Sigmoid colon (tissue), 7 donors: Measurements from ENCODE around the gene PRRT1. TPM values are rescaled to one million over a fixed set of nuclear protein-coding genes. Genes with fewer than 3 reads are reported as not detected.
A peak's percentile ranks its signal among the peaks of the same experiment; 100 is the strongest.

Source experiments
- DNase-seq: peaks from one replicate; pipeline ENCODE4 v3.0.0-alpha.2; 2019
- H3K27ac ChIP-seq, 4 donors: fragments of 200-600 bp; sonication (generic); one replicate each; pipeline ENCODE4 v1.5.1; 2016 to 2019; ENCODE audit warnings: mild to moderate bottlenecking in 1 of 4
- H3K27me3 ChIP-seq, 3 donors: fragments of 200-600 bp; sonication (generic); one replicate each; pipeline ENCODE4 v1.5.1; 2019; ENCODE audit warnings: mild to moderate bottlenecking in 1 of 3
- H3K36me3 ChIP-seq, 4 donors: fragments of 200-600 bp; sonication (generic); one replicate each; pipeline ENCODE4 v1.5.1; 2016 to 2019
- H3K4me1 ChIP-seq, 4 donors: fragments of 200-600 bp; sonication (generic); one replicate each; pipeline ENCODE4 v1.5.1; 2017 to 2019
- H3K4me3 ChIP-seq, 4 donors: fragments of 200-600 bp; sonication (generic); one replicate each; pipeline ENCODE4 v1.5.1; 2017 to 2019; ENCODE audit warnings: mild to moderate bottlenecking in 2 of 4, moderate library complexity in 1 of 4
- H3K9me3 ChIP-seq, 4 donors: fragments of 200-600 bp in 3 of 4; sonication (generic) in 3 of 4; one replicate each; pipeline versions ENCODE4 v1.5.1 to v1.6.1; 2013 to 2019
- EP300 ChIP-seq, 4 donors: sonication (generic); formaldehyde crosslinking; IDR thresholded peaks; one replicate each; pipeline ENCODE4 v1.6.1; 2017; ENCODE audit warnings: antibody characterized with exemption in 4 of 4
- POLR2A ChIP-seq, 2 donors: fragments of 450-650 bp; IDR thresholded peaks; one replicate each; pipeline ENCODE4 v1.6.1; 2016; ENCODE audit warnings: antibody characterized with exemption in 2 of 2, mild to moderate bottlenecking in 2 of 2, moderate library complexity in 2 of 2
- POLR2AphosphoS5 ChIP-seq, 4 donors: sonication (generic); formaldehyde crosslinking; IDR thresholded peaks; one replicate each; pipeline ENCODE4 v1.6.1; 2017; ENCODE audit warnings: antibody characterized with exemption in 4 of 4
- WGBS, 2 donors: extraction: QIAGEN DNeasy Blood & Tissue Kit; methylation state at CpG; one replicate each; pipeline ENCODE4 v1.1.7; 2013; 5-methylcytosine and 5-hydroxymethylcytosine counted together
- intact Hi-C: fragments of 100-400 bp; cut with DNase I; formaldehyde crosslinking; loops from one replicate; pipeline ENCODE4 v1.15.1; 2023
- polyA plus RNA-seq, 3 donors: library from polyadenylated mRNA; stranded (reverse); fragments of 200-250 nt; gene quantifications; one replicate each; pipeline ENCODE4 v1.2.3, GENCODE V29; 2013
- total RNA-seq, 4 donors: library from RNA; depleted of rRNA; stranded (reverse); fragments of >200 nt; gene quantifications; one replicate each; pipeline ENCODE4 v1.1.0, GENCODE V29; 2016
- TF ChIP-seq, protein P1 (sequence below), 4 experiments: fragments of 450-650 bp in 3 of 4; fragments of 200-600 bp in 1 of 4; IDR thresholded peaks; one replicate each; pipeline ENCODE4 v1.5.1; 2016 to 2019; ENCODE audit warnings: antibody characterized with exemption in 4 of 4, mild to moderate bottlenecking in 3 of 4, moderate library complexity in 2 of 4
- donor health status: healthy with polysubstance abuse.
- donor health status: Bipolar disorder and iron deficiency.
- donor health status: healthy.

Gene PRRT1
- total and polyA plus RNA-seq, 7 donors: 0.46 to 6.1 (median 2.5) TPM

DNA sequence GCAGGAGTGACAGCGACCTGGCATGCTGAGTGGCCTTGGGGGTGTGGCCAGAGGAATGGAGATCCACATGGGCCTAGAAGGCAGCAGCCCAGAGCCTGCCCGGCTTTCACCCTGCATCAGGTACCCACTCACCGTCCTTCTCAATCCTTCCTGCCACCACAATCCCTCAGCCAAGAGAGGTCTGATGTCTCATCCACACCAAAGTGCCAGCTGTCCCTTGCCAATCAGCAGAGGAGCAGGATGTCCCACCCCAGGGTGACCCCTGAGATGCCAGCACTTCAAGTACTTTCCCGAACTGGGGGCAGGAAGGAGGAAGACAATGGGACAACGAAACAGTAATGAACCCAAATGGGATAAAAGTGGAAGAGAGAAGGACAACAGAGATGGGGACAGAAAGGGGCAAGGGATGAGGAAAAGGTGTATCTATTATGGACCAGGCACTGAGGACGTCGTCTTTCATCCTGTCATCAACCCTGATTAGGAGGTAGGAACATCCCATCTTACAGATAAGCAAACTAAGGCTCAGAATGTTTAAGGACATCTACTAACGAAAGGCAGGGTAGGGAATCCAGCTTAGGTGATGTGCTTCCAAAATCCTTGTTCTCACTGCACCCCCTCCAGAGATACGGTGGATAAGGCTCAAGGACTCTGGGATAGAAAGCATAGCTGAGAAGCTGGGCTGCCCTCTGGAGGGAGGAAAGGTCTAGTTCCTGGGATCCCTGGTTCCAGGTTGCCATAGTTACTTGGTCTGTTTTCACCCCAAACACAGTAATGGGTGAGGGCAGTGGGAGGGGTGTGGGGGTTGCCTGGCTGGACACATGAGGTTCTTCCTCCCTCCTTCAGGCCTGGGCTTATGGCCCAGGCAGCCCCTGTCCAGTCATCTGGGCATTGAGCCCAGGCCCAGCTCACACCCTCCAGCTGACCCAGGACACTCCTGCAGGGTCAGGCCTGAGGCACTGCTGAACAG is 38.1 kb downstream of the PRRT1 start:
- intact Hi-C loops: loop anchor here (10.0 kb wide), 1 partner anchor 69 kb away; no protein-coding TSS in a partner anchor
- H3K27ac ChIP-seq: peak overlapping the region; percentile 70 to 80 (median 76)
- H3K36me3 ChIP-seq: peaks cover 15 to 41% (median 29%) of the 10 kb centered on the region in 4 donors
- 78 to 85% methylated on average over 9 of the region's 9 CpGs for WGBS, 2 donors
- no peaks in the 10 kb centered on the region for H3K27me3 ChIP-seq
- peaks cover 0 to 59% (median 50%) of the 10 kb centered on the region in 4 donors for H3K4me1 ChIP-seq
- H3K4me3 ChIP-seq: no peak overlapping the region
- TF ChIP-seq, protein P1, sequence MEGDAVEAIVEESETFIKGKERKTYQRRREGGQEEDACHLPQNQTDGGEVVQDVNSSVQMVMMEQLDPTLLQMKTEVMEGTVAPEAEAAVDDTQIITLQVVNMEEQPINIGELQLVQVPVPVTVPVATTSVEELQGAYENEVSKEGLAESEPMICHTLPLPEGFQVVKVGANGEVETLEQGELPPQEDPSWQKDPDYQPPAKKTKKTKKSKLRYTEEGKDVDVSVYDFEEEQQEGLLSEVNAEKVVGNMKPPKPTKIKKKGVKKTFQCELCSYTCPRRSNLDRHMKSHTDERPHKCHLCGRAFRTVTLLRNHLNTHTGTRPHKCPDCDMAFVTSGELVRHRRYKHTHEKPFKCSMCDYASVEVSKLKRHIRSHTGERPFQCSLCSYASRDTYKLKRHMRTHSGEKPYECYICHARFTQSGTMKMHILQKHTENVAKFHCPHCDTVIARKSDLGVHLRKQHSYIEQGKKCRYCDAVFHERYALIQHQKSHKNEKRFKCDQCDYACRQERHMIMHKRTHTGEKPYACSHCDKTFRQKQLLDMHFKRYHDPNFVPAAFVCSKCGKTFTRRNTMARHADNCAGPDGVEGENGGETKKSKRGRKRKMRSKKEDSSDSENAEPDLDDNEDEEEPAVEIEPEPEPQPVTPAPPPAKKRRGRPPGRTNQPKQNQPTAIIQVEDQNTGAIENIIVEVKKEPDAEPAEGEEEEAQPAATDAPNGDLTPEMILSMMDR (IDR thresholded peaks at IDR 0.05): no peak
- peak in 3 of 4 donors; percentile 23 to 77 (median 34) for TF ChIP-seq POLR2AphosphoS5 (IDR thresholded peaks at IDR 0.05)
- peak; percentile 96 for DNase-seq
- no peaks in the 10 kb centered on the region for H3K9me3 ChIP-seq

DNA sequence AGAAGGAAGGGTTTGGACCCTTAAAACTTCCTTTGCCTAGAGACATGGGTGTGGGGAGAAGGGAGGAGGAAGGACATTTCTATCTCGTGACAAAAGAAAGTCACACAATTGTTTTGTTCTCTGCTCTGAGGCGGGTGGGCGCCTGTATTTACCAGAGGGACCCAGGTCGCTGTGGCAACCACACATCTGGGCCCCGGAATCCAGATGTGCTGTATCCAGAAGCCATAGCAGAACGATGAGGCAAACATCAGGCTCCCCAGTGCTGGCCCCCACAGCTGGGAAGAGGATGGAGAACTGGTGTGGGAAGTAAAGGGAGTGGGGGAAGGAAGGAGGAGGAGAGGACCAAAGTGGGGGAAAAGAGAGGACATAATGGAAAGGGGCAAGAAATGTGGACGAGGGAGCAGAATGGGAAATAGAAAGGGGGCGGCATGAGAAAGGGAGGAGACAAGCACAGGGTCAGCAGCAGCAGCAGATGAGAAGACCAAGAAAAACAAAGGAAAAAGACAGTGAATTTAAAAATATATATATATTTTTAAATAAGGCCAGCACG is 39.2 kb downstream of the PRRT1 start:
- WGBS, 2 donors: 70 to 74% methylated on average over 9 of the region's 9 CpGs
- TF ChIP-seq POLR2AphosphoS5 (IDR thresholded peaks at IDR 0.05) (peak in 1 of 4 donors; percentile 38), EP300 (IDR thresholded peaks at IDR 0.05) (no peak), POLR2A (IDR thresholded peaks at IDR 0.05) (no peak)
- TF ChIP-seq, protein P1 (IDR thresholded peaks at IDR 0.05): no peak
- intact Hi-C loops: loop anchor here (10.0 kb wide), 1 partner anchor 68 kb away; no protein-coding TSS in a partner anchor
- H3K9me3 ChIP-seq: no peaks in the 10 kb centered on the region
- peak overlapping the region; percentile 70 to 80 (median 76) for H3K27ac ChIP-seq
- peaks cover 4 to 29% (median 19%) of the 10 kb centered on the region in 4 donors for H3K36me3 ChIP-seq
- DNase-seq: peak; percentile 87
- H3K4me3 ChIP-seq: no peak overlapping the region
- no peaks in the 10 kb centered on the region for H3K27me3 ChIP-seq
- peaks cover 0 to 68% (median 61%) of the 10 kb centered on the region in 4 donors for H3K4me1 ChIP-seq

DNA sequence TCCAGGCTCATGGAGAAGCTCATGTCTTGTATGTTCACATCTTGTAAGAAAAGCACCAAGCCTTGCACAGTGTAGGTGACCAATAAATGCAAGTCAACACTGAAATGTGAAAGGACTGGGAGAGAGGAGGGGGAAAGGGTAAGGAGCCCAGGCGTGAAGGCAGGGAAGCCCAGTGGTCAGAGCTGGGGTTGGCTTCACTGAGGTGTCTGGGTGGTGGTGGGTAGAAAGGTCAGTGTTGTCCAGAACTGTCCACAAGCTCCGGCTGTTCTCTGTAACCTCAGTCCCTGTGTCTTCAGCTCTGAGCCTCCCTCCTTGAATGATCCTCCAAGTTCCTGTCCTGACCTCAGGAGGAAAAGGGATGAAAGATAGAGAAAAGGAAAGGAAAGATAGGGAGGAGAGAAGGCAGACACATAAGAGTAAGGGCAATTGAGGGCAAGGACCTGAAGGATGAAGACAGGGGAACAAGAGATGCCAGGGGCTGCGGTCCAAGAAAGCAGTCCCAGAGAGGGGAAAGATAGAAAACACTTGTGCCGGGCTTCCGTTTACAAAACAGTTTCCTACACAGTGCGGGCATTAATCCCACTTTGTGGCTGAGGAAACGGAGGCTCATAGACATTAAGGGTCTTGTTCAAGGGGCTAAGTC is 40.2 kb downstream of the PRRT1 start:
- intact Hi-C loops: loop anchor here (10.0 kb wide), 1 partner anchor 67 kb away; no protein-coding TSS in a partner anchor
- Histone ChIP-seq H3K9me3 (no peaks in the 10 kb centered on the region), H3K36me3 (peaks cover 0 to 20% (median 11%) of the 10 kb centered on the region in 4 donors), H3K27me3 (no peaks in the 10 kb centered on the region), H3K4me3 (no peak overlapping the region), H3K27ac (peak overlapping the region; percentile 70 to 80 (median 76)), H3K4me1 (peaks cover 0 to 77% (median 68%) of the 10 kb centered on the region in 4 donors)
- TF ChIP-seq, protein P1 (IDR thresholded peaks at IDR 0.05): no peak
- TF ChIP-seq POLR2AphosphoS5 (IDR thresholded peaks at IDR 0.05) (peak in 3 of 4 donors; percentile 37 to 55 (median 39)), EP300 (IDR thresholded peaks at IDR 0.05) (no peak)
- DNase-seq: peak; percentile 89
- WGBS, 2 donors: 81 to 82% methylated on average over 7 of the region's 7 CpGs

DNA sequence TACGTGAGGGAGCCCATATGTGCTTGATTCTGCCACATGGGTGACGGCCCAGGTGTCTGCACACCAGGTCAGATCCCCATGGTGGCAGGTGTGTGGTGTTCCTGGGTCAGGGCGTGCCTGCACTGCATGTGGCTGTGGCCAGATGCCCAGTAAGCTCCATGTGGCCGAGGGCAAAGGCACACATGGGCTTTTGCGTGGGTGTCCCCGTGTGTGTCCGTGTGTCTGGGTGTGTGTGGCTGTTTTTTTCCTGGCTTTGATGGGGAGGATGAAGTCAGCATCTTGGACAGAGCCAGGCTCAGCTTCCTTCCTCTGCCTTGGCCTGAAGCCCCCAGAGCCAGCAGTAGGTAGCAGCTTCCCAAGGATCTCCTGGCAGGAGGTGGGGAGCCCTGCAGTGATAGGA is 41.1 kb downstream of the PRRT1 start:
- peak; percentile 78 for DNase-seq
- intact Hi-C loops: loop anchor here (10.0 kb wide), 1 partner anchor 66 kb away; no protein-coding TSS in a partner anchor
- Histone ChIP-seq H3K9me3 (no peaks in the 10 kb centered on the region), H3K27me3 (no peaks in the 10 kb centered on the region), H3K4me3 (no peak overlapping the region), H3K27ac (peak overlapping the region; percentile 70 to 80 (median 76)), H3K36me3 (peaks cover 0 to 10% (median 2%) of the 10 kb centered on the region in 4 donors), H3K4me1 (peaks cover 0 to 79% (median 68%) of the 10 kb centered on the region in 4 donors)
- TF ChIP-seq EP300 (IDR thresholded peaks at IDR 0.05) (no peak), POLR2AphosphoS5 (IDR thresholded peaks at IDR 0.05) (peak; percentile 5 to 55 (median 28)), POLR2A (IDR thresholded peaks at IDR 0.05) (no peak)
- TF ChIP-seq, protein P1 (IDR thresholded peaks at IDR 0.05): no peak
- 17 to 58% methylated on average over 7 of the region's 7 CpGs for WGBS, 2 donors
